ENCODE data around the gene MAZ.
A peak's percentile ranks its signal among the peaks of the same experiment; 100 is the strongest.
"Not testable (repeated sequence)": the region's sequence is repeated elsewhere in the genome, so short reads cannot be mapped to it uniquely, and the experiment has no call there.

Gene MAZ

DNA sequence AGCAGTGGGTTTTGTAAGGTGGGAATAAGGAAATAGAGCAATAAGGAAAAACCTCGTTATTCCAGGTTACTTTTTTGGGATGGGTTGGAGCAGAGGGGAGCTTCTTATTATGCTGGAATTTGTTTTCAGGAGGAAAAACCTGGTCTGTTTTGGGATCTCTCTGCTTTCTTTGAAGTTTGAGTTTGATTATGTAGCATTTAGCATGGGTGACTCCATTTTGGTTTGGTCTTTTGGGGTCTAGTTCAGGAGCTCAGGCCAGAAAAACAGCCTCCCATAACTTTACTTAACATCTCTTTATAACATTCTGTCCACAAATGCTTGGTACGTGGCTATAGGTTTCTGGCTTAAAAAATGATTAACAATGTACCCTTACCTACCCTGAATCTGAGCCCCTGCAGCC lies 36.8 kb upstream of the MAZ start:
- Histone ChIP-seq H3F3A (ENCODE audit: low read depth) (no peaks in the 10 kb centered on the region), H2AFZ (ENCODE audit: low read length) (no peak overlapping the region), H3K9me3 (ENCODE audit: insufficient read depth, low read depth, low read length) (no peaks in the 10 kb centered on the region), H3K27me3 (ENCODE audit: insufficient read depth, low read length, poor library complexity, severe bottlenecking) (no peaks in the 10 kb centered on the region), H3K4me2 (ENCODE audit: low read depth, low read length, poor library complexity, severe bottlenecking) (no peak overlapping the region), H3K9ac (ENCODE audit: low read depth, low read length, poor library complexity, severe bottlenecking) (no peak overlapping the region), H3K4me1 (ENCODE audit: insufficient read depth, low read length, poor library complexity, severe bottlenecking) (no peaks in the 10 kb centered on the region), H3K36me3 (ENCODE audit: insufficient read depth, low read length) (no peaks in the 10 kb centered on the region), H3K79me2 (ENCODE audit: insufficient read depth, low read length) (no peaks in the 10 kb centered on the region), H4K20me1 (ENCODE audit: insufficient read depth, low read length, poor library complexity, severe bottlenecking) (no peaks in the 10 kb centered on the region), H3K4me3 (ENCODE audit: low read length, poor library complexity, severe bottlenecking) (no peak overlapping the region), H3K9me2 (replicated peaks; ENCODE audit: low read depth, low read length) (no peaks in the 10 kb centered on the region)
- TF ChIP-seq, protein P1, sequence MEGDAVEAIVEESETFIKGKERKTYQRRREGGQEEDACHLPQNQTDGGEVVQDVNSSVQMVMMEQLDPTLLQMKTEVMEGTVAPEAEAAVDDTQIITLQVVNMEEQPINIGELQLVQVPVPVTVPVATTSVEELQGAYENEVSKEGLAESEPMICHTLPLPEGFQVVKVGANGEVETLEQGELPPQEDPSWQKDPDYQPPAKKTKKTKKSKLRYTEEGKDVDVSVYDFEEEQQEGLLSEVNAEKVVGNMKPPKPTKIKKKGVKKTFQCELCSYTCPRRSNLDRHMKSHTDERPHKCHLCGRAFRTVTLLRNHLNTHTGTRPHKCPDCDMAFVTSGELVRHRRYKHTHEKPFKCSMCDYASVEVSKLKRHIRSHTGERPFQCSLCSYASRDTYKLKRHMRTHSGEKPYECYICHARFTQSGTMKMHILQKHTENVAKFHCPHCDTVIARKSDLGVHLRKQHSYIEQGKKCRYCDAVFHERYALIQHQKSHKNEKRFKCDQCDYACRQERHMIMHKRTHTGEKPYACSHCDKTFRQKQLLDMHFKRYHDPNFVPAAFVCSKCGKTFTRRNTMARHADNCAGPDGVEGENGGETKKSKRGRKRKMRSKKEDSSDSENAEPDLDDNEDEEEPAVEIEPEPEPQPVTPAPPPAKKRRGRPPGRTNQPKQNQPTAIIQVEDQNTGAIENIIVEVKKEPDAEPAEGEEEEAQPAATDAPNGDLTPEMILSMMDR (conservative IDR thresholded peaks at IDR 0.05; ENCODE audit: low read length), result no peak
- no peak for TF ChIP-seq EZH2phosphoT487 (IDR thresholded peaks at IDR 0.05; ENCODE audit: borderline replicate concordance)

DNA sequence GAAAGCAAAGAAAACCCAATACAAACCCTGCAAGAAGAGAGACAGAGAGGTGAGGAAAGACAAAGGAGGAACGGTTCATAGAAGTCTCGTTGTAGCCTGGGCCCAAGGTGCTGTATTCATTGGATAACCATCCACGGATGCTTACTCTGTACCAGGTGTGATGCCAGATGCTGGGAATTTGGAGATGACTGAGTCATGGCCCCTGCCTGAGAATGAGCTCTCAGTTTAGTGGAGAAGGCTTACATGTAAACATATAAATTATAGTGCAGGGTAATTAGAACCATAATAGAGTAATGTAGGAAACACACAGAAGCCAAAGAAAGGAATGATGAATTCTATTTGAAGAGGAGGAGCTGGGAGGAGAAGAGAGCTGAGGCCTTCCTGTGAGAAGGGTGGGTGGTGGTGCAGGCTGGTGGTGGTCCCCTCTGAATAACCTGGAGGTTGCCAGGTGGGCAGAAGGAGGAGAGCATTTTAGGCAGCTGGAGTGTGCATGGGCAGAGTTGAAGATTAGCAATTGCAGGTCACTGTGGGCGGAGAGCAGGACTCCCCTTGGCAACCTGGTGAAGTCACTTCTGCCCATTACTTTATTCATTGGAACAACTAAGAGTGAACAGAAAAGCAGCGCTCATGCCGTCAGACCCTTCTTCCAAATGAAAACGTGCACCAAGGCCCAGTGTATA lies 35.9 kb upstream of the MAZ start:
- Histone ChIP-seq H3K27me3 (ENCODE audit: insufficient read depth, low read length, poor library complexity, severe bottlenecking) (no peaks in the 10 kb centered on the region), H3K9ac (ENCODE audit: low read depth, low read length, poor library complexity, severe bottlenecking) (no peak overlapping the region), H3F3A (ENCODE audit: low read depth) (no peaks in the 10 kb centered on the region), H3K9me3 (ENCODE audit: insufficient read depth, low read depth, low read length) (no peaks in the 10 kb centered on the region), H3K9me2 (replicated peaks; ENCODE audit: low read depth, low read length) (no peaks in the 10 kb centered on the region), H4K20me1 (ENCODE audit: insufficient read depth, low read length, poor library complexity, severe bottlenecking) (no peaks in the 10 kb centered on the region), H2AFZ (ENCODE audit: low read length) (peak overlapping the region; percentile 30; the same call in 1 of the 2 replicates), H3K4me1 (ENCODE audit: insufficient read depth, low read length, poor library complexity, severe bottlenecking) (no peaks in the 10 kb centered on the region), H3K36me3 (ENCODE audit: insufficient read depth, low read length) (no peaks in the 10 kb centered on the region), H3K4me2 (ENCODE audit: low read depth, low read length, poor library complexity, severe bottlenecking) (no peak overlapping the region), H3K79me2 (ENCODE audit: insufficient read depth, low read length) (no peaks in the 10 kb centered on the region), H3K4me3 (ENCODE audit: low read length, poor library complexity, severe bottlenecking) (no peak overlapping the region)
- no peak for TF ChIP-seq EZH2phosphoT487 (IDR thresholded peaks at IDR 0.05; ENCODE audit: borderline replicate concordance)
- TF ChIP-seq, protein P1 (conservative IDR thresholded peaks at IDR 0.05; ENCODE audit: low read length), result no peak

DNA sequence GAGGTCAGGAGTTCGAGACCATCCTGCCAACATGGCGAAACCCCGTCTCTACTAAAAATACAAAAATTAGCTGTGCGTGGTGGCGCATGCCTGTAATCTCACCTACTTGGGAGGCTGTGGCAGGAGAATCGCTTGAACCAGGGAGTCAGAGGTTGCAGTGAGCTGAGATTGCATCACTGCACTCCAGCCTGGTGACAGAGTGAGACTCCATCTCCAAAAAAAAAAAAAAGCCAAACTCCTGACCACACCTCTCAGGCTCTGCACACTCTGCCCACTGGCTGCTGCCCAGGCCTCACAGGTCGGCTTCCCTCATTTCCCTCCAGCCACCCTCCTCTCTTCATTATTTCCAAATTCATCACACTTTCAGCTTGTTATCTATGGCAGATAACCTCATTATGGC lies 34.0 kb upstream of the MAZ start:
- not testable (repeated sequence) for H3K79me2 ChIP-seq (ENCODE audit: insufficient read depth, low read length); H3F3A ChIP-seq (ENCODE audit: low read depth); H3K9ac ChIP-seq (ENCODE audit: low read depth, low read length, poor library complexity, severe bottlenecking); H2AFZ ChIP-seq (ENCODE audit: low read length); H3K4me3 ChIP-seq (ENCODE audit: low read length, poor library complexity, severe bottlenecking); H3K36me3 ChIP-seq (ENCODE audit: insufficient read depth, low read length); H3K9me3 ChIP-seq (ENCODE audit: insufficient read depth, low read depth, low read length); H3K4me1 ChIP-seq (ENCODE audit: insufficient read depth, low read length, poor library complexity, severe bottlenecking); H3K9me2 ChIP-seq (replicated peaks; ENCODE audit: low read depth, low read length); H3K4me2 ChIP-seq (ENCODE audit: low read depth, low read length, poor library complexity, severe bottlenecking); H4K20me1 ChIP-seq (ENCODE audit: insufficient read depth, low read length, poor library complexity, severe bottlenecking); H3K27me3 ChIP-seq (ENCODE audit: insufficient read depth, low read length, poor library complexity, severe bottlenecking)

DNA sequence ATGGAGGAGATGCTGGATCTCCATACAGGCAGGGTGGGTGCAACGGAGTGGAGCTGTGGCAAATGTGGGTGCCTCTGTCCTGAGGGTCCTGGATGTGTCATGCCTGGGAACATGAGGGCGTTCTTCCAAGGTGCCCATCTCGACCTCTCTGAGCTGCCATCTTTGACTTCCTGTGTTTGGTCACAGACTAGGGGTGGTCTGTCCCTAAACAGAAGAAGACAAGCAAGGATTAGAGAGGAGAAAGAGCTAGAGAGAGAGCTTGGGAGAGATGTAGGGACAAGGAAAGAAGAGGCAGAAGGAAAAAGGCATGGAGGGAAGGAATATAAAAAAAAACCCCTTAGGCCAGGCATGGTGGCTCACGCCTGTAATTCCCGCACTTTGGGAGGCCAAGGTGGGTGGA lies 31.6 kb upstream of the MAZ start:
- Histone ChIP-seq H3K9me3 (ENCODE audit: insufficient read depth, low read depth, low read length) (no peaks in the 10 kb centered on the region), H3K27me3 (ENCODE audit: insufficient read depth, low read length, poor library complexity, severe bottlenecking) (no peaks in the 10 kb centered on the region), H3K9ac (ENCODE audit: low read depth, low read length, poor library complexity, severe bottlenecking) (no peak overlapping the region), H3K36me3 (ENCODE audit: insufficient read depth, low read length) (no peaks in the 10 kb centered on the region), H3K79me2 (ENCODE audit: insufficient read depth, low read length) (no peaks in the 10 kb centered on the region), H3K4me1 (ENCODE audit: insufficient read depth, low read length, poor library complexity, severe bottlenecking) (no peaks in the 10 kb centered on the region), H3K4me3 (ENCODE audit: low read length, poor library complexity, severe bottlenecking) (no peak overlapping the region), H3F3A (ENCODE audit: low read depth) (no peaks in the 10 kb centered on the region), H3K9me2 (replicated peaks; ENCODE audit: low read depth, low read length) (no peaks in the 10 kb centered on the region), H4K20me1 (ENCODE audit: insufficient read depth, low read length, poor library complexity, severe bottlenecking) (no peaks in the 10 kb centered on the region), H3K4me2 (ENCODE audit: low read depth, low read length, poor library complexity, severe bottlenecking) (no peak overlapping the region), H2AFZ (ENCODE audit: low read length) (no peak overlapping the region)
- TF ChIP-seq, protein P1 (conservative IDR thresholded peaks at IDR 0.05; ENCODE audit: low read length), result no peak
- no peak for TF ChIP-seq EZH2phosphoT487 (IDR thresholded peaks at IDR 0.05; ENCODE audit: borderline replicate concordance)

Measured in Loucy (cell line).